K562 (cell line): ENCODE measurements around the gene HOXB5. TPM values are rescaled to one million over a fixed set of nuclear protein-coding genes. Genes with fewer than 3 reads are reported as not detected.

ENCODE experiments used
- ATAC-seq: fragments of 200-7000 bp; cut with Tn5 transposase; 3 replicates; pipeline ENCODE4 v1.9.1; 2020; ENCODE audit warnings: moderate library complexity
- BruUV-seq: library from RNA; stranded (reverse); fragments of 400-500 nt; replicated peaks from 2 replicates; lab custom pipeline; 2021; lab: Mats Ljungman, UMichigan
- CTCF ChIA-PET: fragments of 300-600 bp; formaldehyde crosslinking; extraction: SDS; loops from one replicate; lab custom pipeline; 2021; ENCODE audit warnings: low intra/inter-chr PET ratio; lab: Yijun Ruan, JAX
- POLR2A ChIA-PET: fragments of 300-600, 350-650 bp; sonication (Branson Sonifier 250); formaldehyde crosslinking; extraction: SDS; loops from one replicate; lab custom pipeline; 2021; ENCODE audit warnings: antibody characterized with exemption, inconsistent platforms; lab: Yijun Ruan, JAX
- DNase-seq, 4 experiments: peaks; one replicate each; pipeline versions ENCODE4 v3.0.0 to v3.0.0-alpha.2; 2011 to 2018; ENCODE audit warnings: low spot score in 3 of 4, mixed read lengths in 3 of 4; ENCODE audit errors: extremely low read depth in 1 of 4
- FAIRE-seq: peaks from 2 replicates; lab custom pipeline; 2011; peaks lifted over from hg19 to GRCh38; lab: Jason Lieb, UNC
- H2AFZ ChIP-seq: 2 replicates; pipeline ENCODE4 v1.6.0; 2011; ENCODE audit warnings: low read depth, low read length, control low read depth, inconsistent platforms
- H3K27ac ChIP-seq: fragments of 200-600 bp; 3 replicates; pipeline ENCODE4 v1.8.0; 2011; ENCODE audit warnings: low read depth, mild to moderate bottlenecking, control low read depth, inconsistent platforms, low read length, moderate library complexity, mixed read lengths; ENCODE audit errors: extremely low read depth
- H3K27me3 ChIP-seq, 2 experiments: fragments of 300-600 bp in 1 of 2; 2 replicates in 1 of 2; 3 replicates in 1 of 2; pipeline versions ENCODE4 v1.6.0 to v1.8.0; 2011; ENCODE audit warnings: inconsistent platforms in 2 of 2, low read length in 2 of 2, mild to moderate bottlenecking in 1 of 2, mixed read lengths in 1 of 2, moderate library complexity in 1 of 2; ENCODE audit not compliant: control insufficient read depth in 2 of 2, insufficient read depth in 2 of 2
- H3K36me3 ChIP-seq: fragments of 300-600 bp; 3 replicates; pipeline ENCODE4 v1.8.0; 2011; ENCODE audit warnings: mild to moderate bottlenecking, low read length, inconsistent platforms; ENCODE audit not compliant: control insufficient read depth, insufficient read depth
- H3K4me1 ChIP-seq, 2 experiments: fragments of 200-600 bp in 1 of 2; replicated peaks in 1 of 2; 2 replicates in 1 of 2; 3 replicates in 1 of 2; pipeline versions ENCODE4 v1.5.1 to v1.8.0; 2011; ENCODE audit warnings: inconsistent platforms in 2 of 2, low read length in 2 of 2, mild to moderate bottlenecking in 1 of 2, mixed read lengths in 1 of 2, moderate library complexity in 1 of 2; ENCODE audit not compliant: control insufficient read depth in 2 of 2, insufficient read depth in 2 of 2
- H3K4me2 ChIP-seq: 2 replicates; pipeline ENCODE4 v1.6.1; 2011; ENCODE audit warnings: low read length, control low read depth, inconsistent platforms, mixed read lengths; ENCODE audit not compliant: insufficient read depth
- H3K4me3 ChIP-seq: fragments of 200-600 bp; sonication (generic), shearing (Covaris generic); 2 replicates; pipeline ENCODE4 v1.5.1; 2016; ENCODE audit warnings: control low read depth, inconsistent platforms
- H3K79me2 ChIP-seq: fragments of 200-600 bp; 3 replicates; pipeline ENCODE4 v1.8.0; 2011; ENCODE audit warnings: low read length, inconsistent platforms; ENCODE audit not compliant: control insufficient read depth, insufficient read depth
- H3K9ac ChIP-seq, 2 experiments: 2 replicates each; pipeline versions ENCODE4 v1.6.0 to v1.6.1; 2011; ENCODE audit warnings: low read depth in 2 of 2, low read length in 2 of 2, control low read depth in 1 of 2, inconsistent platforms in 1 of 2, mild to moderate bottlenecking in 1 of 2, mixed read lengths in 1 of 2; ENCODE audit not compliant: insufficient read depth in 1 of 2
- H3K9me1 ChIP-seq: one replicate; pipeline ENCODE4 v1.6.0; 2011; ENCODE audit warnings: inconsistent platforms, mild to moderate bottlenecking, low read length, moderate library complexity; ENCODE audit not compliant: control insufficient read depth, insufficient read depth
- H3K9me3 ChIP-seq: replicated peaks from 2 replicates; pipeline ENCODE4 v1.5.1; 2011; ENCODE audit warnings: low read depth, low read length, inconsistent platforms; ENCODE audit not compliant: control insufficient read depth, insufficient read depth
- H4K20me1 ChIP-seq: replicated peaks from 2 replicates; pipeline ENCODE4 v1.6.1; 2011; ENCODE audit warnings: low read length, inconsistent platforms, mixed read lengths; ENCODE audit not compliant: control insufficient read depth, insufficient read depth
- BHLHE40 ChIP-seq: IDR thresholded peaks from 2 replicates; pipeline ENCODE4 v1.6.1; 2011; ENCODE audit warnings: low read length, improper control_type of control experiment
- CAMTA2 ChIP-seq: fragments of 250-450 bp; sonication (Bioruptor Pico); conservative IDR thresholded peaks from 2 replicates; pipeline ENCODE4 v1.5.1; 2022
- CHD1 ChIP-seq: fragments of 200-600 bp; sonication (generic); IDR thresholded peaks from one replicate; pipeline ENCODE4 v1.6.1; 2012; ENCODE audit warnings: mild to moderate bottlenecking, moderate library complexity, low read length, inconsistent platforms
- E2F4 ChIP-seq: sonication (generic); formaldehyde crosslinking; IDR thresholded peaks from 2 replicates; pipeline ENCODE4 v1.8.0; 2022; ENCODE audit warnings: mild to moderate bottlenecking, low read depth, missing genetic modification reagents
- EP400 ChIP-seq: fragments of 450-650 bp; IDR thresholded peaks from 2 replicates; pipeline ENCODE4 v1.6.1; 2017; ENCODE audit warnings: antibody characterized with exemption, mild to moderate bottlenecking, moderate library complexity
- EZH2 ChIP-seq: IDR thresholded peaks from 2 replicates; pipeline ENCODE4 v1.6.1; 2012; ENCODE audit warnings: low read depth, mild to moderate bottlenecking, inconsistent platforms, low read length, borderline replicate concordance
- HDAC1 ChIP-seq, 2 experiments: fragments of 450-650 bp; IDR thresholded peaks; 2 replicates each; pipeline ENCODE4 v1.6.1; 2016 to 2017; ENCODE audit warnings: inconsistent platforms in 1 of 2, mild to moderate bottlenecking in 1 of 2, moderate library complexity in 1 of 2
- KDM2B ChIP-seq: fragments of 250-450 bp; sonication (Bioruptor Pico); IDR thresholded peaks from 2 replicates; pipeline ENCODE4 v1.8.0; 2021; ENCODE audit warnings: mild to moderate bottlenecking, moderate library complexity
- MCM5 ChIP-seq: fragments of 450-650 bp; IDR thresholded peaks from 2 replicates; pipeline ENCODE4 v1.6.1; 2016; ENCODE audit warnings: low read depth
- NONO ChIP-seq, 2 experiments: fragments of 200-400 bp in 1 of 2; fragments of 450-650 bp in 1 of 2; formaldehyde crosslinking in 1 of 2; IDR thresholded peaks; 2 replicates each; pipeline ENCODE4 v1.6.1; 2017; ENCODE audit warnings: low read depth in 2 of 2, mild to moderate bottlenecking in 2 of 2, moderate library complexity in 2 of 2, low read length in 1 of 2
- PHF8 ChIP-seq: fragments of 200-600 bp; sonication (generic); IDR thresholded peaks from 2 replicates; pipeline ENCODE4 v1.6.1; 2012; ENCODE audit warnings: mixed run types, mild to moderate bottlenecking, inconsistent platforms, low read length, moderate library complexity, borderline replicate concordance
- ZNF707 ChIP-seq: fragments of 250-450 bp; sonication (Bioruptor Pico); conservative IDR thresholded peaks from 2 replicates; pipeline ENCODE4 v1.8.0; 2022; ENCODE audit warnings: inconsistent platforms, mild to moderate bottlenecking, moderate library complexity
- ZZZ3 ChIP-seq: fragments of 450-650 bp; IDR thresholded peaks from 2 replicates; pipeline ENCODE4 v1.6.1; 2016; ENCODE audit warnings: antibody characterized with exemption, mild to moderate bottlenecking, moderate library complexity
- WGBS: fragments of 100-300 bp; shearing (Covaris generic); methylation state at CpG from one replicate; pipeline ENCODE4 v1.1.6; 2016; ENCODE audit warnings: low coverage, mixed read lengths; ENCODE audit not compliant: insufficient coverage; ENCODE audit errors: missing lambda C conversion rate; 5-methylcytosine and 5-hydroxymethylcytosine counted together
- in situ Hi-C: fragments of 300-500 bp; cut with MboI; formaldehyde crosslinking; loops from 4 replicates; pipeline ENCODE4 v1.15.0; 2018; ENCODE audit warnings: inconsistent platforms, mixed read lengths
- intact Hi-C: fragments of 100-400 bp; cut with micrococcal nuclease; formaldehyde crosslinking; loops from 2 replicates; pipeline ENCODE4 v1.14.2; 2022
- polyA plus RNA-seq, 8 experiments: library from polyadenylated mRNA; depleted of rRNA in 4 of 8; stranded (reverse) in 5 of 8; unstranded in 3 of 8; fragments of >200 nt; fragmentation: Nextera tagmentation in 2 of 8; fragmentation: Illumina TruSeq in 1 of 8; extraction: Ambion mirVana in 2 of 8; extraction: Trizol in 1 of 8; gene quantifications; 2 replicates each; pipeline versions ENCODE4 v1.2.1 to v1.2.3, GENCODE V29; 2011 to 2014; ENCODE audit warnings: inconsistent platforms in 1 of 8, missing spikeins in 1 of 8
- total RNA-seq, 7 experiments: library from RNA; depleted of rRNA in 6 of 7; stranded (reverse); fragments of >200 nt in 6 of 7; fragmentation: Illumina TruSeq in 2 of 7; extraction: Trizol in 2 of 7; gene quantifications; 2 replicates each; pipeline versions ENCODE4 v1.2.1 to v1.2.3, GENCODE V29; 2011 to 2021; ENCODE audit warnings: low replicate concordance in 1 of 7

Gene HOXB5
- total and polyA plus RNA-seq, 9 of the 15 experiments (the other 6 are each of a cell fraction or from before 2014, with no cell fraction given) = 0.24 to 2.7 (median 0.65) TPM

- no peaks in the 10 kb centered on the region; the same call in 1 of the 2 replicates for H4K20me1 ChIP-seq
Observed at GRCh38 chr17:48605991-48606891, 12.7 kb upstream of the HOXB5 start.

GRCh38 chr17:48605409-48605919 is 11.9 kb upstream of the HOXB5 start:
- DNase-seq (peak in 2 of 4 experiments; percentile 62 to 74), ATAC-seq (no peak), FAIRE-seq (peak; percentile 74)
- 30% methylated on average over 10 of the region's 10 CpGs for WGBS
- CTCF ChIA-PET = interaction anchor here (0.6 kb wide), 1 partner anchor 207 kb away, joined by 3 read pairs; no protein-coding TSS in a partner anchor
- Histone ChIP-seq H3K27ac (peak overlapping the region; percentile 81), H3K9me3 (no peaks in the 10 kb centered on the region), H3K27me3 (no peaks in the 10 kb centered on the region), H3K9ac (peak overlapping the region; percentile 11 to 83; a peak in 3 of 4 replicates), H2AFZ (peak overlapping the region; percentile 97), H3K4me3 (peak overlapping the region; percentile 59; the same call in 1 of the 2 replicates), H3K79me2 (peaks cover 58% of the 10 kb centered on the region), H4K20me1 (no peaks in the 10 kb centered on the region; the same call in 1 of the 2 replicates), H3K4me2 (peak overlapping the region; percentile 87), H3K36me3 (peaks cover 6% of the 10 kb centered on the region; the same call in 1 of the 3 replicates), H3K9me1 (no peaks in the 10 kb centered on the region), H3K4me1 (peaks cover 30 to 61% of the 10 kb centered on the region in 2 experiments)
- no TSS peak for BruUV-seq
- POLR2A ChIA-PET = interaction anchor here (0.6 to 1.2 kb wide), 5 partner anchors 17 to 732 kb away, joined by 3 read pairs; no protein-coding TSS in a partner anchor
- in situ Hi-C loops = no loop called here
- intact Hi-C loops = no loop called here
- no peak for TF ChIP-seq BHLHE40
- TF ChIP-seq PHF8 = no peak
- TF ChIP-seq MCM5 = no peak
- TF ChIP-seq CAMTA2 (CRISPR knock-in tag) = no peak
- no peak for TF ChIP-seq EP400
- TF ChIP-seq E2F4 (CRISPR knock-in tag) = no peak
- no peak for TF ChIP-seq KDM2B (CRISPR knock-in tag)
- TF ChIP-seq EZH2 = no peak
- TF ChIP-seq ZZZ3 = no peak
- TF ChIP-seq CHD1 = no peak
- no peak for TF ChIP-seq NONO (IDR thresholded peaks at IDR 0.05; ENCODE audit: low read depth in 2 of 2, low read length in 1 of 2)

More at GRCh38 chr17:48605991-48606891, 12.7 kb upstream of the HOXB5 start:
- H3K4me3 ChIP-seq = no peak overlapping the region
- no peak overlapping the region for H2AFZ ChIP-seq
- no TSS peak for BruUV-seq
- no peaks in the 10 kb centered on the region for H3K27me3 ChIP-seq
- peaks cover 53% of the 10 kb centered on the region for H3K79me2 ChIP-seq
- no peak overlapping the region for H3K27ac ChIP-seq
- CTCF ChIA-PET = no interaction called here
- POLR2A ChIA-PET = interaction anchor here (0.6 to 0.8 kb wide), 4 partner anchors 19 to 457 kb away, joined by 3 read pairs; no protein-coding TSS in a partner anchor
- H3K9ac ChIP-seq = peak overlapping the region in 1 of 2 experiments; percentile 32; a peak in 1 of 4 replicates
- WGBS = 94% methylated on average over 35 of the region's 41 CpGs
- peaks cover 6% of the 10 kb centered on the region; the same call in 1 of the 3 replicates for H3K36me3 ChIP-seq
- no peaks in the 10 kb centered on the region for H3K9me3 ChIP-seq
- ATAC-seq = no peak
- DNase-seq = no peak
- no peak overlapping the region for H3K4me2 ChIP-seq
- in situ Hi-C loops (no loop called here), intact Hi-C loops (no loop called here)
- H3K4me1 ChIP-seq = peaks cover 27 to 68% of the 10 kb centered on the region in 2 experiments
- TF ChIP-seq HDAC1 (IDR thresholded peaks at IDR 0.05) = 0 out of 4 replicates have a peak, but pooled peaks of 1 of the 2 experiments have one; percentile 14
- TF ChIP-seq ZNF707 = no peak
- FAIRE-seq = no peak
- no peaks in the 10 kb centered on the region for H3K9me1 ChIP-seq
